ENCODE measurements around the gene EEF1AKMT2. TPM values are rescaled to one million over a fixed set of nuclear protein-coding genes. Genes with fewer than 3 reads are reported as not detected.

EEF1AKMT2 gene
- total and polyA plus RNA-seq, 9 of the 15 experiments (the other 6 are each of a cell fraction or from before 2014, with no cell fraction given) = 9.3 to 34.3 (median 23.7) TPM

DNA sequence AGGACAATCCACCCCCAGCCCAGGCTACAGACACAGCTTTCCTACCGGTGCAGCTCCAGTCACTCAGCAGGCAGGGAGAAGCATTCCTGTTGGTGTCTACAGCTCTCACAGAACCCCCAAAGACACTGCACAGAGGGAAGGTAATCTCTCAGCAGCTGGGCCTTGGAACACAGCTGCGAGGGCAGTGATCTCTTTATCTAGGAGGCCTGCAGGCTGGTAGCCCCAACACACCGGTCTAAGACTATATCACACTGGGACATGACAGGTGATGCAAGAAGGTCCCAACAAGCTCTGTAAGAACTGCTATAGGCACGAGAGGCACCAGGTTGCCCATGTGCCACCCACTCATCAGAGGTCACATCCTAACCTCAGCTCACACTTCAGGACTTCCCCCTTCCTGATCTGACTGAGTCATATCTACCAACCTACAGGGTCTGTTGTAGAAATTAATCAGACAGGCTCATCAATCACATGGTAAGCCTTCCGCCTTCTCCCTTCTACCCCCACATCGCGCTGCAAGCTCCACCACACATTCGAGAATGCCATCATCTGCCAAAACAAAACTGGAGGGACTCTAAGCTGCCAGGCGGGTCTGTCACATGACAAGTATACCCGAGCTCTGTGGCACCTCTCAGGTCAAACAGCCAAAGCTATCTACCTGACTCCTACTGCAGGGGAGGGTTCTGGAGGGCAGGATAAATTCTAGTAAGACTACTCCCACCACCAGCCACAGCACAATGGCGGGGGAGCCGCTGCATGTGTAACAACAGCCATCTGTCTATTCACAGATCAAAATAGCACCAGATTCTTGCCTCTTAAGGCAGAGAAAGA is 73.6 kb downstream of the EEF1AKMT2 start (continued):
- TF ChIP-seq, protein P1, sequence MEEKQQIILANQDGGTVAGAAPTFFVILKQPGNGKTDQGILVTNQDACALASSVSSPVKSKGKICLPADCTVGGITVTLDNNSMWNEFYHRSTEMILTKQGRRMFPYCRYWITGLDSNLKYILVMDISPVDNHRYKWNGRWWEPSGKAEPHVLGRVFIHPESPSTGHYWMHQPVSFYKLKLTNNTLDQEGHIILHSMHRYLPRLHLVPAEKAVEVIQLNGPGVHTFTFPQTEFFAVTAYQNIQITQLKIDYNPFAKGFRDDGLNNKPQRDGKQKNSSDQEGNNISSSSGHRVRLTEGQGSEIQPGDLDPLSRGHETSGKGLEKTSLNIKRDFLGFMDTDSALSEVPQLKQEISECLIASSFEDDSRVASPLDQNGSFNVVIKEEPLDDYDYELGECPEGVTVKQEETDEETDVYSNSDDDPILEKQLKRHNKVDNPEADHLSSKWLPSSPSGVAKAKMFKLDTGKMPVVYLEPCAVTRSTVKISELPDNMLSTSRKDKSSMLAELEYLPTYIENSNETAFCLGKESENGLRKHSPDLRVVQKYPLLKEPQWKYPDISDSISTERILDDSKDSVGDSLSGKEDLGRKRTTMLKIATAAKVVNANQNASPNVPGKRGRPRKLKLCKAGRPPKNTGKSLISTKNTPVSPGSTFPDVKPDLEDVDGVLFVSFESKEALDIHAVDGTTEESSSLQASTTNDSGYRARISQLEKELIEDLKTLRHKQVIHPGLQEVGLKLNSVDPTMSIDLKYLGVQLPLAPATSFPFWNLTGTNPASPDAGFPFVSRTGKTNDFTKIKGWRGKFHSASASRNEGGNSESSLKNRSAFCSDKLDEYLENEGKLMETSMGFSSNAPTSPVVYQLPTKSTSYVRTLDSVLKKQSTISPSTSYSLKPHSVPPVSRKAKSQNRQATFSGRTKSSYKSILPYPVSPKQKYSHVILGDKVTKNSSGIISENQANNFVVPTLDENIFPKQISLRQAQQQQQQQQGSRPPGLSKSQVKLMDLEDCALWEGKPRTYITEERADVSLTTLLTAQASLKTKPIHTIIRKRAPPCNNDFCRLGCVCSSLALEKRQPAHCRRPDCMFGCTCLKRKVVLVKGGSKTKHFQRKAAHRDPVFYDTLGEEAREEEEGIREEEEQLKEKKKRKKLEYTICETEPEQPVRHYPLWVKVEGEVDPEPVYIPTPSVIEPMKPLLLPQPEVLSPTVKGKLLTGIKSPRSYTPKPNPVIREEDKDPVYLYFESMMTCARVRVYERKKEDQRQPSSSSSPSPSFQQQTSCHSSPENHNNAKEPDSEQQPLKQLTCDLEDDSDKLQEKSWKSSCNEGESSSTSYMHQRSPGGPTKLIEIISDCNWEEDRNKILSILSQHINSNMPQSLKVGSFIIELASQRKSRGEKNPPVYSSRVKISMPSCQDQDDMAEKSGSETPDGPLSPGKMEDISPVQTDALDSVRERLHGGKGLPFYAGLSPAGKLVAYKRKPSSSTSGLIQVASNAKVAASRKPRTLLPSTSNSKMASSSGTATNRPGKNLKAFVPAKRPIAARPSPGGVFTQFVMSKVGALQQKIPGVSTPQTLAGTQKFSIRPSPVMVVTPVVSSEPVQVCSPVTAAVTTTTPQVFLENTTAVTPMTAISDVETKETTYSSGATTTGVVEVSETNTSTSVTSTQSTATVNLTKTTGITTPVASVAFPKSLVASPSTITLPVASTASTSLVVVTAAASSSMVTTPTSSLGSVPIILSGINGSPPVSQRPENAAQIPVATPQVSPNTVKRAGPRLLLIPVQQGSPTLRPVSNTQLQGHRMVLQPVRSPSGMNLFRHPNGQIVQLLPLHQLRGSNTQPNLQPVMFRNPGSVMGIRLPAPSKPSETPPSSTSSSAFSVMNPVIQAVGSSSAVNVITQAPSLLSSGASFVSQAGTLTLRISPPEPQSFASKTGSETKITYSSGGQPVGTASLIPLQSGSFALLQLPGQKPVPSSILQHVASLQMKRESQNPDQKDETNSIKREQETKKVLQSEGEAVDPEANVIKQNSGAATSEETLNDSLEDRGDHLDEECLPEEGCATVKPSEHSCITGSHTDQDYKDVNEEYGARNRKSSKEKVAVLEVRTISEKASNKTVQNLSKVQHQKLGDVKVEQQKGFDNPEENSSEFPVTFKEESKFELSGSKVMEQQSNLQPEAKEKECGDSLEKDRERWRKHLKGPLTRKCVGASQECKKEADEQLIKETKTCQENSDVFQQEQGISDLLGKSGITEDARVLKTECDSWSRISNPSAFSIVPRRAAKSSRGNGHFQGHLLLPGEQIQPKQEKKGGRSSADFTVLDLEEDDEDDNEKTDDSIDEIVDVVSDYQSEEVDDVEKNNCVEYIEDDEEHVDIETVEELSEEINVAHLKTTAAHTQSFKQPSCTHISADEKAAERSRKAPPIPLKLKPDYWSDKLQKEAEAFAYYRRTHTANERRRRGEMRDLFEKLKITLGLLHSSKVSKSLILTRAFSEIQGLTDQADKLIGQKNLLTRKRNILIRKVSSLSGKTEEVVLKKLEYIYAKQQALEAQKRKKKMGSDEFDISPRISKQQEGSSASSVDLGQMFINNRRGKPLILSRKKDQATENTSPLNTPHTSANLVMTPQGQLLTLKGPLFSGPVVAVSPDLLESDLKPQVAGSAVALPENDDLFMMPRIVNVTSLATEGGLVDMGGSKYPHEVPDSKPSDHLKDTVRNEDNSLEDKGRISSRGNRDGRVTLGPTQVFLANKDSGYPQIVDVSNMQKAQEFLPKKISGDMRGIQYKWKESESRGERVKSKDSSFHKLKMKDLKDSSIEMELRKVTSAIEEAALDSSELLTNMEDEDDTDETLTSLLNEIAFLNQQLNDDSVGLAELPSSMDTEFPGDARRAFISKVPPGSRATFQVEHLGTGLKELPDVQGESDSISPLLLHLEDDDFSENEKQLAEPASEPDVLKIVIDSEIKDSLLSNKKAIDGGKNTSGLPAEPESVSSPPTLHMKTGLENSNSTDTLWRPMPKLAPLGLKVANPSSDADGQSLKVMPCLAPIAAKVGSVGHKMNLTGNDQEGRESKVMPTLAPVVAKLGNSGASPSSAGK (IDR thresholded peaks at IDR 0.05) = peak; percentile 34; the same call in 1 of the 2 replicates
- TF ChIP-seq SMARCA5 (IDR thresholded peaks at IDR 0.05) (0 out of 2 replicates have a peak, but pooled peaks have one; percentile 16), TAF7 (tag; IDR thresholded peaks at IDR 0.05) (no peak), ZNF436 (CRISPR knock-in tag; IDR thresholded peaks at IDR 0.05) (no peak), SAP30 (IDR thresholded peaks at IDR 0.05; ENCODE audit: borderline replicate concordance, insufficient read depth, low read depth, low read length, poor library complexity, severe bottlenecking) (no peak), SP2 (IDR thresholded peaks at IDR 0.05; ENCODE audit: extremely low read depth, low read depth, low read length, poor library complexity, severe bottlenecking) (no peak)
- TF ChIP-seq, protein P2, sequence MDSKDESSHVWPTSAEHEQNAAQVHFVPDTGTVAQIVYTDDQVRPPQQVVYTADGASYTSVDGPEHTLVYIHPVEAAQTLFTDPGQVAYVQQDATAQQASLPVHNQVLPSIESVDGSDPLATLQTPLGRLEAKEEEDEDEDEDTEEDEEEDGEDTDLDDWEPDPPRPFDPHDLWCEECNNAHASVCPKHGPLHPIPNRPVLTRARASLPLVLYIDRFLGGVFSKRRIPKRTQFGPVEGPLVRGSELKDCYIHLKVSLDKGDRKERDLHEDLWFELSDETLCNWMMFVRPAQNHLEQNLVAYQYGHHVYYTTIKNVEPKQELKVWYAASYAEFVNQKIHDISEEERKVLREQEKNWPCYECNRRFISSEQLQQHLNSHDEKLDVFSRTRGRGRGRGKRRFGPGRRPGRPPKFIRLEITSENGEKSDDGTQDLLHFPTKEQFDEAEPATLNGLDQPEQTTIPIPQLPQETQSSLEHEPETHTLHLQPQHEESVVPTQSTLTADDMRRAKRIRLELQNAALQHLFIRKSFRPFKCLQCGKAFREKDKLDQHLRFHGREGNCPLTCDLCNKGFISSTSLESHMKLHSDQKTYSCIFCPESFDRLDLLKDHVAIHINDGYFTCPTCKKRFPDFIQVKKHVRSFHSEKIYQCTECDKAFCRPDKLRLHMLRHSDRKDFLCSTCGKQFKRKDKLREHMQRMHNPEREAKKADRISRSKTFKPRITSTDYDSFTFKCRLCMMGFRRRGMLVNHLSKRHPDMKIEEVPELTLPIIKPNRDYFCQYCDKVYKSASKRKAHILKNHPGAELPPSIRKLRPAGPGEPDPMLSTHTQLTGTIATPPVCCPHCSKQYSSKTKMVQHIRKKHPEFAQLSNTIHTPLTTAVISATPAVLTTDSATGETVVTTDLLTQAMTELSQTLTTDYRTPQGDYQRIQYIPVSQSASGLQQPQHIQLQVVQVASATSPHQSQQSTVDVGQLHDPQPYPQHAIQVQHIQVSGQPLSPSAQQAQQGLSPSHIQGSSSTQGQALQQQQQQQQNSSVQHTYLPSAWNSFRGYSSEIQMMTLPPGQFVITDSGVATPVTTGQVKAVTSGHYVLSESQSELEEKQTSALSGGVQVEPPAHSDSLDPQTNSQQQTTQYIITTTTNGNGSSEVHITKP (IDR thresholded peaks at IDR 0.05; ENCODE audit: partially characterized antibody) = no peak
- TF ChIP-seq, protein P3, sequence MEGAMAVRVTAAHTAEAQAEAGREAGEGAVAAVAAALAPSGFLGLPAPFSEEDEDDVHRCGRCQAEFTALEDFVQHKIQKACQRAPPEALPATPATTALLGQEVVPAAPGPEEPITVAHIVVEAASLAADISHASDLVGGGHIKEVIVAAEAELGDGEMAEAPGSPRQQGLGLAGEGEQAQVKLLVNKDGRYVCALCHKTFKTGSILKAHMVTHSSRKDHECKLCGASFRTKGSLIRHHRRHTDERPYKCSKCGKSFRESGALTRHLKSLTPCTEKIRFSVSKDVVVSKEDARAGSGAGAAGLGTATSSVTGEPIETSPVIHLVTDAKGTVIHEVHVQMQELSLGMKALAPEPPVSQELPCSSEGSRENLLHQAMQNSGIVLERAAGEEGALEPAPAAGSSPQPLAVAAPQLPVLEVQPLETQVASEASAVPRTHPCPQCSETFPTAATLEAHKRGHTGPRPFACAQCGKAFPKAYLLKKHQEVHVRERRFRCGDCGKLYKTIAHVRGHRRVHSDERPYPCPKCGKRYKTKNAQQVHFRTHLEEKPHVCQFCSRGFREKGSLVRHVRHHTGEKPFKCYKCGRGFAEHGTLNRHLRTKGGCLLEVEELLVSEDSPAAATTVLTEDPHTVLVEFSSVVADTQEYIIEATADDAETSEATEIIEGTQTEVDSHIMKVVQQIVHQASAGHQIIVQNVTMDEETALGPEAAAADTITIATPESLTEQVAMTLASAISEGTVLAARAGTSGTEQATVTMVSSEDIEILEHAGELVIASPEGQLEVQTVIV (CRISPR knock-in tag; IDR thresholded peaks at IDR 0.05; ENCODE audit: borderline replicate concordance) = no peak
